ENCODE data around the gene SLC7A11.

GRCh38 chr4:138259271-138259670 lies 17.1 kb upstream of the SLC7A11 start:
- no peak for TF ChIP-seq EZH2 (IDR thresholded peaks at IDR 0.05; ENCODE audit: borderline replicate concordance, low read depth, low read length, poor library complexity, severe bottlenecking)
- TF ChIP-seq CTCF (conservative IDR thresholded peaks at IDR 0.05; ENCODE audit: low read depth, low read length), result no peak

All from A673 (cell line).